GM23248 (cell line): ENCODE data around the gene FPR3. TPM values are rescaled to one million over a fixed set of nuclear protein-coding genes. Genes with fewer than 3 reads are reported as not detected.

Source experiments
- DNase-seq: peaks from one replicate; pipeline ENCODE4 v3.0.0-alpha.2; 2015
- H2AFZ ChIP-seq: fragments of 200-600 bp; sonication (generic); 2 replicates; pipeline ENCODE4 v1.6.1; 2016; ENCODE audit warnings: antibody characterized with exemption
- H3F3A ChIP-seq: fragments of 200-600 bp; sonication (generic); 2 replicates; pipeline ENCODE4 v1.6.1; 2016; ENCODE audit warnings: mild to moderate bottlenecking, antibody characterized with exemption, mixed run types; ENCODE audit not compliant: insufficient read depth
- H3K27ac ChIP-seq: fragments of 200-600 bp; sonication (generic); 2 replicates; pipeline ENCODE4 v1.5.1; 2016; ENCODE audit warnings: mild to moderate bottlenecking
- H3K27me3 ChIP-seq: fragments of 200-600 bp; sonication (generic); replicated peaks from 2 replicates; pipeline ENCODE4 v1.6.1; 2016; ENCODE audit warnings: mild to moderate bottlenecking; ENCODE audit not compliant: insufficient read depth
- H3K36me3 ChIP-seq: fragments of 200-600 bp; sonication (generic); 2 replicates; pipeline ENCODE4 v1.6.1; 2016; ENCODE audit warnings: low read depth, mild to moderate bottlenecking
- H3K4me1 ChIP-seq: fragments of 200-600 bp; sonication (generic); 2 replicates; pipeline ENCODE4 v1.6.1; 2016; ENCODE audit warnings: mild to moderate bottlenecking; ENCODE audit not compliant: insufficient read depth
- H3K4me2 ChIP-seq: fragments of 200-600 bp; sonication (generic); one replicate; pipeline ENCODE4 v1.6.1; 2016; ENCODE audit warnings: mild to moderate bottlenecking; ENCODE audit not compliant: unreplicated experiment
- H3K4me3 ChIP-seq: fragments of 200-600 bp; sonication (generic); 2 replicates; pipeline ENCODE4 v1.5.1; 2016; ENCODE audit warnings: mild to moderate bottlenecking
- H3K79me2 ChIP-seq: fragments of 200-600 bp; sonication (generic); 2 replicates; pipeline ENCODE4 v1.6.1; 2016; ENCODE audit warnings: mild to moderate bottlenecking; ENCODE audit not compliant: insufficient read depth
- H3K9ac ChIP-seq: fragments of 200-600 bp; sonication (generic); 2 replicates; pipeline ENCODE4 v1.6.1; 2016; ENCODE audit warnings: mild to moderate bottlenecking
- H3K9me2 ChIP-seq: fragments of 200-600 bp; sonication (generic); 2 replicates; pipeline ENCODE4 v1.6.1; 2016; ENCODE audit warnings: mixed run types, mild to moderate bottlenecking, moderate library complexity; ENCODE audit not compliant: insufficient read depth
- H3K9me3 ChIP-seq: fragments of 200-600 bp; sonication (generic); one replicate; pipeline ENCODE4 v1.6.1; 2017; ENCODE audit warnings: low read depth
- H4K20me1 ChIP-seq: fragments of 200-600 bp; sonication (generic); 2 replicates; pipeline ENCODE4 v1.6.0; 2016; ENCODE audit not compliant: insufficient read depth
- EZH2 ChIP-seq: fragments of 200-600 bp; sonication (generic); IDR thresholded peaks from 2 replicates; pipeline ENCODE4 v1.6.1; 2018; ENCODE audit warnings: antibody characterized with exemption, mild to moderate bottlenecking; ENCODE audit not compliant: insufficient read depth, poor library complexity, severe bottlenecking
- EZH2phosphoT487 ChIP-seq: fragments of 200-600 bp; sonication (generic); IDR thresholded peaks from 2 replicates; pipeline ENCODE4 v1.6.1; 2018; ENCODE audit warnings: antibody characterized with exemption, moderate library complexity, mild to moderate bottlenecking, low read depth; ENCODE audit not compliant: insufficient read depth
- WGBS, 2 experiments: methylation state at CpG; one replicate each; pipeline ENCODE4 v1.1.6; 2015 to 2017; ENCODE audit warnings: low lambda C conversion rate in 2 of 2, low coverage in 1 of 2; ENCODE audit errors: missing lambda C conversion rate in 2 of 2; 5-methylcytosine and 5-hydroxymethylcytosine counted together
- in situ Hi-C: fragments of 300-500 bp; cut with MboI; formaldehyde crosslinking; loops from 2 replicates; pipeline ENCODE4 v1.15.0; 2020
- polyA plus RNA-seq: library from polyadenylated mRNA; unstranded; fragments of >200 nt; fragmentation: Nextera tagmentation; extraction: Ambion mirVana; gene quantifications from 2 replicates; pipeline ENCODE4 v1.2.1, GENCODE V29; 2016
- total RNA-seq: library from RNA; depleted of rRNA; stranded (reverse); fragments of >200 nt; shearing (Covaris generic); gene quantifications from 2 replicates; pipeline ENCODE4 v1.2.3, GENCODE V29; 2014

The FPR3 gene
- total and polyA plus RNA-seq, 2 experiments from 2014 or later: not detected

DNA sequence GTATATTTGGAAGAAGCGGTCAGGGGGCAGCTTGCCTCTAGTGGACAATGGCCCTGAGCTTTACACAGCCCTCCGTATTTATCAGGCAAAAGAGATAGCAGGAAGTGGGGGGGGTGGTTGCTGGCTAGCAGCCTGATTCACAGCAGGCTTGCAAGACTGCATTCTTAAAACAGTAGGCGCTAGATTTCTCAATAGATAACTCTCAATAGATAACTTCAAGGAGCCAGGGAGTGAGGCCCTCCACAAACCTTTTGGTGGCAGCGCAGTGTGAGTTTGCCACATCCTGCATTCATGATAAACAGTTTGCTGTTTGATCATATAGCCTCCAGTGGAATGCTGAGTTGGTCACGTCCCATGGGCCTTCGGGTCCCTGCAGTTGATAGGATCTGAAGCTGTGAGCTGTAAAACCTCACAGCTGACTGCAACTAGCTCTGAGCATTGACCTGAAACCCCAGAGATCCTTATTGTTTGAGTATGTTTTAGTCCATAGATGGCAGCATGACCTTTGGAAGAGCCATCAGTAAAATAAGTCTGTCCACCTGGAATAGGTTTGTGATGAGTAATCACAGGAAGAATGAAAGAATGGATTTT is 12.2 kb downstream of the FPR3 start:
- H4K20me1 ChIP-seq: no peaks in the 10 kb centered on the region
- H2AFZ ChIP-seq: no peak overlapping the region
- TF ChIP-seq EZH2: no peak
- no peak for TF ChIP-seq EZH2phosphoT487
- WGBS, 2 experiments: 55 to 59% methylated on average over 6 of the region's 6 CpGs
- H3K27me3 ChIP-seq: no peaks in the 10 kb centered on the region
- no peak overlapping the region for H3K4me3 ChIP-seq
- DNase-seq: peak; percentile 32
- peaks cover 5% of the 10 kb centered on the region; the same call in 1 of the 2 replicates for H3F3A ChIP-seq
- H3K4me1 ChIP-seq: peaks cover 34% of the 10 kb centered on the region
- no peaks in the 10 kb centered on the region for H3K79me2 ChIP-seq
- H3K27ac ChIP-seq: no peak overlapping the region
- H3K4me2 ChIP-seq: no peak overlapping the region
- H3K9me2 ChIP-seq: no peaks in the 10 kb centered on the region
- in situ Hi-C loops: no loop called here
- H3K9ac ChIP-seq: no peak overlapping the region
- H3K36me3 ChIP-seq: no peaks in the 10 kb centered on the region
- H3K9me3 ChIP-seq: no peaks in the 10 kb centered on the region

DNA sequence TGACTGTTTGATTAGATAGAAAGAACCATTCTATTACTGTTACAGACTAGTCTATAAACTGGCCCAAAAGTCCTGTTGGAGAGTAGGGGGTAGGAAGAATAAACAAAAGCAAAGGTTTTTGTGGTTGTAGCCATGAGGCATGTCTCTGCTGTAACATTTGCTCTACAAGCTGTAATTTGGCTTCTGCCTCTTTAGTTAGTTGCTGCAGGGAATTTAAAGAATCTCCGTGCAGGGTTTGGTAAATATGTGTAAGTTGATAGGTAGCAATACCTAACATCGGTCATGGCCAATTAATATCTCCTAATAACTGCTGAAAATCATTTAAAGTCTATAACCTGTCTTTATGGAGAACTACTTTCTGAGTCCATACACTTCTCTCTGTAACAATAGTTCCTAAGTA is 13.0 kb downstream of the FPR3 start:
- peaks cover 5% of the 10 kb centered on the region; the same call in 1 of the 2 replicates for H3F3A ChIP-seq
- H3K79me2 ChIP-seq: no peaks in the 10 kb centered on the region
- peak overlapping the region; percentile 58 for H2AFZ ChIP-seq
- no peaks in the 10 kb centered on the region for H3K9me3 ChIP-seq
- H3K4me1 ChIP-seq: peaks cover 34% of the 10 kb centered on the region
- peak overlapping the region; percentile 6 for H3K4me2 ChIP-seq
- no peaks in the 10 kb centered on the region for H3K36me3 ChIP-seq
- H3K9me2 ChIP-seq: no peaks in the 10 kb centered on the region
- no peaks in the 10 kb centered on the region for H3K27me3 ChIP-seq
- in situ Hi-C loops: no loop called here
- 73 to 84% methylated on average over 2 of the region's 2 CpGs for WGBS, 2 experiments
- H3K4me3 ChIP-seq: no peak overlapping the region
- H4K20me1 ChIP-seq: no peaks in the 10 kb centered on the region
- no peak overlapping the region for H3K9ac ChIP-seq
- no peak for TF ChIP-seq EZH2phosphoT487
- TF ChIP-seq EZH2: no peak
- no peak overlapping the region for H3K27ac ChIP-seq
- no peak for DNase-seq

DNA sequence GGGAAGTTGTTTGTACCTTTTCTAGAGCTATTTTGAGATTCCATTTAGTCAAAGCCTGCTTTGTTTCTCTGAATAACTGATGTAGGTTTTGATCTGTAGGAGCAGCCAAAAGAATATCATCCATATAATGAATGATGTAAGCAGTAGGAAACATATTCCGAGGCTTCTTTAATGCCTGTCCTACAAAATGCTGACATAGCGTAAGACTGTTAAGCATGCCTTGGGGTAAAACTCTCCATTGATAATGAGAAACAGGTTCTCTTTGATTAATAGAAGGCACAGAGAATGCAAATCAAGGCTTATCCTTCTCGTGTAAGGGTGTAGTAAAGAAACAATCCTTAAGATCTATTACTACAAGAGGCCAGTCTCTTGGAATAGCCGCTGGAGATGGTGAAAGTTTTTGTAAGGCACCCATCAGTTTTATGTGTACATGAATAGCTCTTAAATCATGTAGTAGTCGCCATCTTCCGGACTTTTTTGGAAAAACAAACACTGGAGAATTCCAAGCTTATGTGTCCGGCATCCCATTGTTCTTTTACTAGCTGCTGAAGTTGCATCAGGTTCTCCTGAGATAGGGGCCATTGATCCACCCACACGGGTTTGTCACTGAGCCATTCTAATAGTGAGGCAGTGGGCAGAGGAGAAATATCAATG is 13.5 kb downstream of the FPR3 start:
- H3K9ac ChIP-seq: no peak overlapping the region
- WGBS, 2 experiments: 17 to 22% methylated on average over 8 of the region's 8 CpGs
- TF ChIP-seq EZH2phosphoT487 (no peak), EZH2 (no peak)
- DNase-seq: peak; percentile 70
- H3K9me3 ChIP-seq: no peaks in the 10 kb centered on the region
- no peaks in the 10 kb centered on the region for H4K20me1 ChIP-seq
- H2AFZ ChIP-seq: peak overlapping the region; percentile 58
- in situ Hi-C loops: no loop called here
- H3K4me1 ChIP-seq: peaks cover 34% of the 10 kb centered on the region
- peak overlapping the region; percentile 6 for H3K4me2 ChIP-seq
- no peaks in the 10 kb centered on the region for H3K79me2 ChIP-seq
- H3K4me3 ChIP-seq: no peak overlapping the region
- H3F3A ChIP-seq: peaks cover 5% of the 10 kb centered on the region; the same call in 1 of the 2 replicates
- H3K27ac ChIP-seq: no peak overlapping the region
- no peaks in the 10 kb centered on the region for H3K27me3 ChIP-seq
- H3K9me2 ChIP-seq: no peaks in the 10 kb centered on the region
- H3K36me3 ChIP-seq: no peaks in the 10 kb centered on the region

DNA sequence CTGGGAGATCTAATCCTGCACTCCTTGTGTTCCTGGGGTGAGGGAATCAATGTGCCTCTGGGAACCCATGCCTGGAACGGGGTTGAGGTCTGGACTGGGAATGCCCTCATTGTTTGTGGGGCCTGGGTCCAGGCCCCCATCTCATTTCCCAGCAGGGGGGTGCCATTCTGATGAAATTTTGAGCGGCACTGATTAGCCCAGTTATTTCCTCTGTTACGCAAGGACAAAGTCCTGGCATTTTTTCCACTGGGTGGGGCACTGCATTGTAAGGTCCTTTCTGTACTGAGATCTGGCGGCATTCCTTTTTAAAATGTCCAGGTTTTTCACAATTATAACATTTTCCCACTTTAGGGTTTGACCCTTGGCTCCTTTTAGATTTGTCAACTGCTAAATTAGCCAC is 14.8 kb downstream of the FPR3 start:
- Histone ChIP-seq H3K36me3 (no peaks in the 10 kb centered on the region), H3K27ac (no peak overlapping the region), H3K9me2 (no peaks in the 10 kb centered on the region), H3K9ac (no peak overlapping the region), H3K4me1 (peaks cover 34% of the 10 kb centered on the region), H2AFZ (peak overlapping the region; percentile 57), H3K4me3 (peak overlapping the region; percentile 11; the same call in 1 of the 2 replicates), H3K79me2 (no peaks in the 10 kb centered on the region), H3F3A (peaks cover 5% of the 10 kb centered on the region; the same call in 1 of the 2 replicates), H3K4me2 (peak overlapping the region; percentile 16), H4K20me1 (no peaks in the 10 kb centered on the region), H3K27me3 (no peaks in the 10 kb centered on the region), H3K9me3 (no peaks in the 10 kb centered on the region)
- 9 to 10% methylated on average over 4 of the region's 4 CpGs for WGBS, 2 experiments
- no peak for TF ChIP-seq EZH2phosphoT487
- no peak for TF ChIP-seq EZH2
- in situ Hi-C loops: no loop called here
- peak; percentile 52 for DNase-seq
